ENCODE data around the gene RNF224. TPM values are rescaled to one million over a fixed set of nuclear protein-coding genes. Genes with fewer than 3 reads are reported as not detected.

The RNF224 gene
- total and polyA plus RNA-seq, 2 of the 13 experiments (the other 11 are each of a cell fraction or from before 2014, with no cell fraction given) = 0.09 TPM; not detected in 1

DNA sequence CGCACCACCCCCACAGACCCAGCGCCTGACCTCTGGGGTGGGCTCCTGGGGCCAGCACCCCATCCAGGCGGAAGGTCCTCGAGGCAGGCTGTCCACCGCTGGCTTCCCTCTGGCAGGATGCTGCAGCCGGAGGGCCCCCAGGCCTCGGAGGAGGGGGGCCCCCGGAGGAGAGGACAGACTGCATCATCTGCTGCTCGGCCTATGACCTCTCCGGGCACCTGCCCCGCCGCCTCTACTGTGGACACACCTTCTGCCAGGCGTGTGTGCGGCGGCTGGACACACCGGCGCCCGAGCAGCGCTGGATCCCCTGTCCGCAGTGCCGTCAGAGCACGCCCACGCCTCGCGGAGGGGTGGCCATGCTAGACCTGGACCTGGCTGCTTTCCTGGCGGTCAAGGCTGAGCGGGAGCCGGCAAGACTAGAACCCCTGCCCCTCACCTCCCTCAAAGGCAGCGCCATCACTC lies 1.2 kb downstream of the RNF224 start (continued):
- TF ChIP-seq, protein P1, sequence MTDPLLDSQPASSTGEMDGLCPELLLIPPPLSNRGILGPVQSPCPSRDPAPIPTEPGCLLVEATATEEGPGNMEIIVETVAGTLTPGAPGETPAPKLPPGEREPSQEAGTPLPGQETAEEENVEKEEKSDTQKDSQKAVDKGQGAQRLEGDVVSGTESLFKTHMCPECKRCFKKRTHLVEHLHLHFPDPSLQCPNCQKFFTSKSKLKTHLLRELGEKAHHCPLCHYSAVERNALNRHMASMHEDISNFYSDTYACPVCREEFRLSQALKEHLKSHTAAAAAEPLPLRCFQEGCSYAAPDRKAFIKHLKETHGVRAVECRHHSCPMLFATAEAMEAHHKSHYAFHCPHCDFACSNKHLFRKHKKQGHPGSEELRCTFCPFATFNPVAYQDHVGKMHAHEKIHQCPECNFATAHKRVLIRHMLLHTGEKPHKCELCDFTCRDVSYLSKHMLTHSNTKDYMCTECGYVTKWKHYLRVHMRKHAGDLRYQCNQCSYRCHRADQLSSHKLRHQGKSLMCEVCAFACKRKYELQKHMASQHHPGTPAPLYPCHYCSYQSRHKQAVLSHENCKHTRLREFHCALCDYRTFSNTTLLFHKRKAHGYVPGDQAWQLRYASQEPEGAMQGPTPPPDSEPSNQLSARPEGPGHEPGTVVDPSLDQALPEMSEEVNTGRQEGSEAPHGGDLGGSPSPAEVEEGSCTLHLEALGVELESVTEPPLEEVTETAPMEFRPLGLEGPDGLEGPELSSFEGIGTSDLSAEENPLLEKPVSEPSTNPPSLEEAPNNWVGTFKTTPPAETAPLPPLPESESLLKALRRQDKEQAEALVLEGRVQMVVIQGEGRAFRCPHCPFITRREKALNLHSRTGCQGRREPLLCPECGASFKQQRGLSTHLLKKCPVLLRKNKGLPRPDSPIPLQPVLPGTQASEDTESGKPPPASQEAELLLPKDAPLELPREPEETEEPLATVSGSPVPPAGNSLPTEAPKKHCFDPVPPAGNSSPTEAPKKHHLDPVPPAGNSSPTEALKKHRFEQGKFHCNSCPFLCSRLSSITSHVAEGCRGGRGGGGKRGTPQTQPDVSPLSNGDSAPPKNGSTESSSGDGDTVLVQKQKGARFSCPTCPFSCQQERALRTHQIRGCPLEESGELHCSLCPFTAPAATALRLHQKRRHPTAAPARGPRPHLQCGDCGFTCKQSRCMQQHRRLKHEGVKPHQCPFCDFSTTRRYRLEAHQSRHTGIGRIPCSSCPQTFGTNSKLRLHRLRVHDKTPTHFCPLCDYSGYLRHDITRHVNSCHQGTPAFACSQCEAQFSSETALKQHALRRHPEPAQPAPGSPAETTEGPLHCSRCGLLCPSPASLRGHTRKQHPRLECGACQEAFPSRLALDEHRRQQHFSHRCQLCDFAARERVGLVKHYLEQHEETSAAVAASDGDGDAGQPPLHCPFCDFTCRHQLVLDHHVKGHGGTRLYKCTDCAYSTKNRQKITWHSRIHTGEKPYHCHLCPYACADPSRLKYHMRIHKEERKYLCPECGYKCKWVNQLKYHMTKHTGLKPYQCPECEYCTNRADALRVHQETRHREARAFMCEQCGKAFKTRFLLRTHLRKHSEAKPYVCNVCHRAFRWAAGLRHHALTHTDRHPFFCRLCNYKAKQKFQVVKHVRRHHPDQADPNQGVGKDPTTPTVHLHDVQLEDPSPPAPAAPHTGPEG (CRISPR knock-in tag; IDR thresholded peaks at IDR 0.05) = 0 out of 2 replicates have a peak, but pooled peaks have one; percentile 2
- TF ChIP-seq TFE3 (CRISPR knock-in tag; IDR thresholded peaks at IDR 0.05) (0 out of 2 replicates have a peak, but pooled peaks have one; percentile 13), NR2F6 (IDR thresholded peaks at IDR 0.05) (no peak), NR2F6 (CRISPR knock-in tag; IDR thresholded peaks at IDR 0.05) (peak; percentile 68; the same call in 1 of the 2 replicates), ZBTB7B (CRISPR knock-in tag; IDR thresholded peaks at IDR 0.05) (no peak), ZNF768 (CRISPR knock-in tag; IDR thresholded peaks at IDR 0.05) (peak; percentile 6; the same call in 1 of the 2 replicates), PCBP2 (optimal IDR thresholded peaks at IDR 0.05; ENCODE audit: low read depth, low read length, poor library complexity, severe bottlenecking) (no peak), MYPOP (CRISPR knock-in tag; IDR thresholded peaks at IDR 0.05) (no peak), ZNF530 (CRISPR knock-in tag; IDR thresholded peaks at IDR 0.05; ENCODE audit: low read depth) (no peak), NFYC (CRISPR knock-in tag; IDR thresholded peaks at IDR 0.05) (peak; percentile 15; the same call in 1 of the 2 replicates), RXRA (CRISPR knock-in tag; IDR thresholded peaks at IDR 0.05) (peak; percentile 60), ARNT (IDR thresholded peaks at IDR 0.05) (no peak), NFRKB (IDR thresholded peaks at IDR 0.05) (no peak), ETV5 (CRISPR knock-in tag; IDR thresholded peaks at IDR 0.05; ENCODE audit: borderline replicate concordance) (0 out of 2 replicates have a peak, but pooled peaks have one; percentile 18), ELF3 (CRISPR knock-in tag; IDR thresholded peaks at IDR 0.05) (no peak), SP2 (CRISPR knock-in tag; IDR thresholded peaks at IDR 0.05) (0 out of 2 replicates have a peak, but pooled peaks have one; percentile 48), NFIB (CRISPR knock-in tag; IDR thresholded peaks at IDR 0.05; ENCODE audit: borderline replicate concordance) (no peak), ZNF775 (CRISPR knock-in tag; IDR thresholded peaks at IDR 0.05; ENCODE audit: borderline replicate concordance) (no peak), ZMYM4 (CRISPR knock-in tag; IDR thresholded peaks at IDR 0.05) (no peak)
- TF ChIP-seq, protein P2, sequence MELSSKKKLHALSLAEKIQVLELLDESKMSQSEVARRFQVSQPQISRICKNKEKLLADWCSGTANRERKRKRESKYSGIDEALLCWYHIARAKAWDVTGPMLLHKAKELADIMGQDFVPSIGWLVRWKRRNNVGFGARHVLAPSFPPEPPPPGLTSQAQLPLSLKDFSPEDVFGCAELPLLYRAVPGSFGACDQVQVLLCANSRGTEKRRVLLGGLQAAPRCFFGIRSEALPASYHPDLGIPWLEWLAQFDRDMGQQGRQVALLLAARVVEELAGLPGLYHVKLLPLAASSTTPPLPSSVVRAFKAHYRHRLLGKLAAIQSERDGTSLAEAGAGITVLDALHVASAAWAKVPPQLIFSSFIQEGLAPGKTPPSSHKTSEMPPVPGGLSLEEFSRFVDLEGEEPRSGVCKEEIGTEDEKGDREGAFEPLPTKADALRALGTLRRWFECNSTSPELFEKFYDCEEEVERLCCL (CRISPR knock-in tag; IDR thresholded peaks at IDR 0.05; ENCODE audit: borderline replicate concordance) = no peak
- TF ChIP-seq, protein P3, sequence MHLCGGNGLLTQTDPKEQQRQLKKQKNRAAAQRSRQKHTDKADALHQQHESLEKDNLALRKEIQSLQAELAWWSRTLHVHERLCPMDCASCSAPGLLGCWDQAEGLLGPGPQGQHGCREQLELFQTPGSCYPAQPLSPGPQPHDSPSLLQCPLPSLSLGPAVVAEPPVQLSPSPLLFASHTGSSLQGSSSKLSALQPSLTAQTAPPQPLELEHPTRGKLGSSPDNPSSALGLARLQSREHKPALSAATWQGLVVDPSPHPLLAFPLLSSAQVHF (CRISPR knock-in tag; IDR thresholded peaks at IDR 0.05) = 0 out of 2 replicates have a peak, but pooled peaks have one; percentile 66
